ENCODE results near the gene IQCH. TPM values are rescaled to one million over a fixed set of nuclear protein-coding genes. Genes with fewer than 3 reads are reported as not detected.

IQCH gene
- total RNA-seq, 1 experiment from 2014 or later = 2.4 TPM

- CTCF ChIA-PET = no interaction called here
- POLR2A ChIA-PET = no interaction called here
- intact Hi-C loops (cut with micrococcal nuclease; ENCODE audit: unreplicated experiment) = no loop called here
Observed at GRCh38 chr15:67468416-67468815, 213.8 kb downstream of the IQCH start.

GRCh38 chr15:67469680-67470079 lies 215.1 kb downstream of the IQCH start:
- H3K9me3 Mint-ChIP-seq (ENCODE audit: unreplicated experiment) = no peaks in the 10 kb centered on the region
- H3K4me1 ChIP-seq = no peaks in the 10 kb centered on the region
- TF ChIP-seq, protein P1, sequence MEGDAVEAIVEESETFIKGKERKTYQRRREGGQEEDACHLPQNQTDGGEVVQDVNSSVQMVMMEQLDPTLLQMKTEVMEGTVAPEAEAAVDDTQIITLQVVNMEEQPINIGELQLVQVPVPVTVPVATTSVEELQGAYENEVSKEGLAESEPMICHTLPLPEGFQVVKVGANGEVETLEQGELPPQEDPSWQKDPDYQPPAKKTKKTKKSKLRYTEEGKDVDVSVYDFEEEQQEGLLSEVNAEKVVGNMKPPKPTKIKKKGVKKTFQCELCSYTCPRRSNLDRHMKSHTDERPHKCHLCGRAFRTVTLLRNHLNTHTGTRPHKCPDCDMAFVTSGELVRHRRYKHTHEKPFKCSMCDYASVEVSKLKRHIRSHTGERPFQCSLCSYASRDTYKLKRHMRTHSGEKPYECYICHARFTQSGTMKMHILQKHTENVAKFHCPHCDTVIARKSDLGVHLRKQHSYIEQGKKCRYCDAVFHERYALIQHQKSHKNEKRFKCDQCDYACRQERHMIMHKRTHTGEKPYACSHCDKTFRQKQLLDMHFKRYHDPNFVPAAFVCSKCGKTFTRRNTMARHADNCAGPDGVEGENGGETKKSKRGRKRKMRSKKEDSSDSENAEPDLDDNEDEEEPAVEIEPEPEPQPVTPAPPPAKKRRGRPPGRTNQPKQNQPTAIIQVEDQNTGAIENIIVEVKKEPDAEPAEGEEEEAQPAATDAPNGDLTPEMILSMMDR (IDR thresholded peaks at IDR 0.05; ENCODE audit: insufficient read depth in 1 of 2, low read depth in 1 of 2, low read length in 1 of 2, severe bottlenecking in 1 of 2, unreplicated experiment in 1 of 2) = no peak
- no peaks in the 10 kb centered on the region for H3K27me3 ChIP-seq (replicated peaks; ENCODE audit: control insufficient read depth, insufficient read depth, low read length)
- no peak overlapping the region for H3K4me3 ChIP-seq (ENCODE audit: low read depth, low read length)
- intact Hi-C loops (cut with micrococcal nuclease; ENCODE audit: unreplicated experiment) = no loop called here
- H3K36me3 ChIP-seq (ENCODE audit: control insufficient read depth, insufficient read depth, low read length) = no peaks in the 10 kb centered on the region
- H3K27me3 Mint-ChIP-seq (ENCODE audit: insufficient read depth, unreplicated experiment) = no peaks in the 10 kb centered on the region
- H3K36me3 Mint-ChIP-seq (ENCODE audit: insufficient read depth, unreplicated experiment) = no peaks in the 10 kb centered on the region
- no peak overlapping the region for H3K27ac Mint-ChIP-seq (ENCODE audit: unreplicated experiment)
- H3K9me3 ChIP-seq = no peaks in the 10 kb centered on the region
- no peak for DNase-seq
- CTCF ChIA-PET = no interaction called here
- no peak overlapping the region for H3K4me3 Mint-ChIP-seq (ENCODE audit: unreplicated experiment)
- POLR2A ChIA-PET = no interaction called here
- H3K4me1 Mint-ChIP-seq (ENCODE audit: low read depth, unreplicated experiment) = no peaks in the 10 kb centered on the region
- BruUV-seq (replicated peaks) = no TSS peak

More at GRCh38 chr15:67468416-67468815, 213.8 kb downstream of the IQCH start:
- Histone ChIP-seq H3K36me3 (ENCODE audit: control insufficient read depth, insufficient read depth, low read length) (no peaks in the 10 kb centered on the region), H3K27me3 (replicated peaks; ENCODE audit: control insufficient read depth, insufficient read depth, low read length) (no peaks in the 10 kb centered on the region), H3K9me3 (no peaks in the 10 kb centered on the region), H3K4me1 (no peaks in the 10 kb centered on the region), H3K4me3 (ENCODE audit: low read depth, low read length) (no peak overlapping the region)
- no peak overlapping the region for H3K27ac Mint-ChIP-seq (ENCODE audit: unreplicated experiment)
- no peaks in the 10 kb centered on the region for H3K9me3 Mint-ChIP-seq (ENCODE audit: unreplicated experiment)
- no TSS peak for BruUV-seq (replicated peaks)
- no peaks in the 10 kb centered on the region for H3K4me1 Mint-ChIP-seq (ENCODE audit: low read depth, unreplicated experiment)
- DNase-seq = no peak
- no peaks in the 10 kb centered on the region for H3K27me3 Mint-ChIP-seq (ENCODE audit: insufficient read depth, unreplicated experiment)
- no peaks in the 10 kb centered on the region for H3K36me3 Mint-ChIP-seq (ENCODE audit: insufficient read depth, unreplicated experiment)
- TF ChIP-seq, protein P1 (IDR thresholded peaks at IDR 0.05; ENCODE audit: insufficient read depth in 1 of 2, low read depth in 1 of 2, low read length in 1 of 2, severe bottlenecking in 1 of 2, unreplicated experiment in 1 of 2) = no peak
- no peak overlapping the region for H3K4me3 Mint-ChIP-seq (ENCODE audit: unreplicated experiment)

DNA sequence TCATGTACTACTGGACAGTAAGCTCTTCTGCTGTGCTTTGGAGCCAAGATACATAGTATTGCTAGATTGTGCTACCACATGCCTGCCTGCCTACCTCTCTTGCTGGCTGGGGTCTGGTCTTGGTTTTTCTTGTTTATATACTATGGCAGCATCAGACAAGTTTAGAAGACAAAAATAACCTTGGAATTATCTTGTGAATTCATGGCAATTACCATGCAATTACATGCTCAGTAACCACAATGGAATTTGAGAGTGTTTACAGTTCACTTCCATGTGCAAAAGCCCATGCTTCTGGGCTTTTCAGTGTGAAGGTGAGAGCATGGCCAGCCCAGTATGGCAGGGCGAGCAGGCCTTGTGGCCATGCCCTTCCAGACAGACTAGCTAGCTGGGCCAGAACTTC lies 218.4 kb downstream of the IQCH start:
- no peaks in the 10 kb centered on the region for H3K9me3 ChIP-seq
- H3K4me1 ChIP-seq = no peaks in the 10 kb centered on the region
- intact Hi-C loops (cut with micrococcal nuclease; ENCODE audit: unreplicated experiment) = no loop called here
- H3K9me3 Mint-ChIP-seq (ENCODE audit: unreplicated experiment) = no peaks in the 10 kb centered on the region
- no peak overlapping the region for H3K4me3 ChIP-seq (ENCODE audit: low read depth, low read length)
- H3K27me3 ChIP-seq (replicated peaks; ENCODE audit: control insufficient read depth, insufficient read depth, low read length) = no peaks in the 10 kb centered on the region
- CTCF ChIA-PET = no interaction called here
- DNase-seq = no peak
- H3K36me3 Mint-ChIP-seq (ENCODE audit: insufficient read depth, unreplicated experiment) = no peaks in the 10 kb centered on the region
- TF ChIP-seq, protein P1 (IDR thresholded peaks at IDR 0.05; ENCODE audit: insufficient read depth in 1 of 2, low read depth in 1 of 2, low read length in 1 of 2, severe bottlenecking in 1 of 2, unreplicated experiment in 1 of 2) = no peak
- no peaks in the 10 kb centered on the region for H3K36me3 ChIP-seq (ENCODE audit: control insufficient read depth, insufficient read depth, low read length)
- no TSS peak for BruUV-seq (replicated peaks)
- no peaks in the 10 kb centered on the region for H3K4me1 Mint-ChIP-seq (ENCODE audit: low read depth, unreplicated experiment)
- H3K27me3 Mint-ChIP-seq (ENCODE audit: insufficient read depth, unreplicated experiment) = no peaks in the 10 kb centered on the region
- H3K4me3 Mint-ChIP-seq (ENCODE audit: unreplicated experiment) = no peak overlapping the region
- no peak overlapping the region for H3K27ac Mint-ChIP-seq (ENCODE audit: unreplicated experiment)
- POLR2A ChIA-PET = no interaction called here
